Activated T-cell treated with anti-CD3 and anti-CD28 coated beads for 24 hours (primary cell): ENCODE data around the gene STOM.

Experiments
- DNase-seq: peaks from one replicate; pipeline ENCODE4 v3.0.0-alpha.2; 2020; ENCODE audit warnings: low read depth

The STOM gene

GRCh38 chr9:121348221-121348620 is 21.8 kb downstream of the STOM start:
- no peak for DNase-seq

- DNase-seq = no peak
Observed at GRCh38 chr9:121345070-121345469, 25.0 kb downstream of the STOM start.

GRCh38 chr9:121344184-121344583 is 25.9 kb downstream of the STOM start:
- DNase-seq = no peak

- DNase-seq = no peak
Observed at GRCh38 chr9:121340676-121341392, 29.2 kb downstream of the STOM start.

GRCh38 chr9:121339437-121339836 is 30.6 kb downstream of the STOM start:
- no peak for DNase-seq

GRCh38 chr9:121336665-121337064 is 33.4 kb downstream of the STOM start:
- DNase-seq = no peak

GRCh38 chr9:121333950-121334773 is 35.9 kb downstream of the STOM start:
- DNase-seq = no peak

GRCh38 chr9:121331992-121332685 is 37.9 kb downstream of the STOM start:
- no peak for DNase-seq

GRCh38 chr9:121331549-121331948 is 38.5 kb downstream of the STOM start:
- DNase-seq = no peak

GRCh38 chr9:121328876-121329681 is 41.0 kb downstream of the STOM start:
- DNase-seq = no peak

GRCh38 chr9:121328476-121328875 is 41.6 kb downstream of the STOM start:
- DNase-seq = no peak

- DNase-seq = no peak
Observed at GRCh38 chr9:121326901-121327613, 43.0 kb downstream of the STOM start.

- DNase-seq = no peak
Observed at GRCh38 chr9:121326130-121326838, 43.8 kb downstream of the STOM start.

GRCh38 chr9:121325387-121325786 is 44.7 kb downstream of the STOM start:
- no peak for DNase-seq

- DNase-seq = no peak
Observed at GRCh38 chr9:121324755-121325154, 45.3 kb downstream of the STOM start.

- DNase-seq = no peak
Observed at GRCh38 chr9:121324316-121324715, 45.7 kb downstream of the STOM start.

- no peak for DNase-seq
Observed at GRCh38 chr9:121323449-121324151, 46.5 kb downstream of the STOM start.

GRCh38 chr9:121322737-121323448 is 47.2 kb downstream of the STOM start:
- no peak for DNase-seq

- no peak for DNase-seq
Observed at GRCh38 chr9:121322037-121322736, 47.9 kb downstream of the STOM start.
